Central memory CD4-positive, alpha-beta T cell (primary cell): ENCODE measurements around the gene SCARB1.
"Not testable (repeated sequence)": the region's sequence is repeated elsewhere in the genome, so short reads cannot be mapped to it uniquely, and the experiment has no call there.

Source experiments
- DNase-seq: peaks from one replicate; pipeline ENCODE4 v3.0.0; 2022
- total RNA-seq, 3 experiments: gene quantifications; one replicate each; lab custom pipeline; 2026; lab: John Stamatoyannopoulos, UW

The SCARB1 gene
- 2.8 to 16.3 (median 5.6) reads per million in 3 experiments for total RNA-seq

- DNase-seq = peak; percentile 62
Observed at GRCh38 chr12:124863416-124864325, at the start of gene SCARB1. Gene SCARB1 (minus strand): TSS chr12:124863864. CDS start chr12:124863720, 144 bp downstream.

- DNase-seq = not testable (repeated sequence)
Observed at GRCh38 chr12:124912529-124913287, 49.0 kb upstream of the SCARB1 start.

GRCh38 chr12:124911521-124911920 lies 47.9 kb upstream of the SCARB1 start:
- not testable (repeated sequence) for DNase-seq

- no peak for DNase-seq
Observed at GRCh38 chr12:124910561-124911478, 47.2 kb upstream of the SCARB1 start.

- no peak for DNase-seq
Observed at GRCh38 chr12:124909831-124910560, 46.3 kb upstream of the SCARB1 start.

GRCh38 chr12:124906606-124907261 lies 43.1 kb upstream of the SCARB1 start:
- peak; percentile 85 for DNase-seq

GRCh38 chr12:124904306-124905098 lies 40.8 kb upstream of the SCARB1 start:
- DNase-seq = no peak

GRCh38 chr12:124902916-124903315 lies 39.3 kb upstream of the SCARB1 start:
- no peak for DNase-seq

GRCh38 chr12:124901003-124901402 lies 37.3 kb upstream of the SCARB1 start:
- no peak for DNase-seq

- not testable (repeated sequence) for DNase-seq
Observed at GRCh38 chr12:124900345-124900795, 36.7 kb upstream of the SCARB1 start.

GRCh38 chr12:124898923-124899294 lies 35.2 kb upstream of the SCARB1 start:
- DNase-seq = no peak

- peak; percentile 62 for DNase-seq
Observed at GRCh38 chr12:124898200-124898922, 34.7 kb upstream of the SCARB1 start.

GRCh38 chr12:124896461-124896860 lies 32.8 kb upstream of the SCARB1 start:
- no peak for DNase-seq

- no peak for DNase-seq
Observed at GRCh38 chr12:124893792-124894516, 30.3 kb upstream of the SCARB1 start.

- DNase-seq = no peak
Observed at GRCh38 chr12:124888260-124888659, 24.6 kb upstream of the SCARB1 start.

- not testable (repeated sequence) for DNase-seq
Observed at GRCh38 chr12:124887766-124888165, 24.1 kb upstream of the SCARB1 start.

GRCh38 chr12:124884587-124885438 lies 21.1 kb upstream of the SCARB1 start:
- no peak for DNase-seq
